MCF 10A (cell line): Measurements from ENCODE around the gene CORIN. TPM values are rescaled to one million over a fixed set of nuclear protein-coding genes. Genes with fewer than 3 reads are reported as not detected.
"Not testable (repeated sequence)": the region's sequence is repeated elsewhere in the genome, so short reads cannot be mapped to it uniquely, and the experiment has no call there.

Experiments used
- BruUV-seq: library from RNA; stranded (reverse); fragments of 400-500 nt; replicated peaks from 2 replicates; lab custom pipeline; 2021; lab: Mats Ljungman, UMichigan
- CTCF ChIA-PET: fragments of 300-600 bp; sonication (Branson Sonifier 250); formaldehyde crosslinking; extraction: SDS; loops from one replicate; lab custom pipeline; 2021; ENCODE audit warnings: antibody characterized with exemption, inconsistent platforms; lab: Yijun Ruan, JAX
- POLR2A ChIA-PET: fragments of 300-600, 350-650 bp; sonication (Branson Sonifier 250); formaldehyde crosslinking; extraction: SDS; loops from one replicate; lab custom pipeline; 2020; ENCODE audit warnings: antibody characterized with exemption, inconsistent platforms; lab: Yijun Ruan, JAX
- DNase-seq: peaks from one replicate; pipeline ENCODE4 v3.0.0-alpha.2; 2018; ENCODE audit not compliant: unreplicated experiment
- H3K27ac Mint-ChIP-seq: one replicate; pipeline ENCODE4 v1.8.0; 2022; ENCODE audit warnings: mild to moderate bottlenecking, low read depth, mixed read lengths; ENCODE audit not compliant: unreplicated experiment
- H3K27me3 Mint-ChIP-seq: one replicate; pipeline ENCODE4 v1.8.0; 2022; ENCODE audit warnings: mixed read lengths; ENCODE audit not compliant: insufficient read depth, unreplicated experiment
- H3K36me3 Mint-ChIP-seq: one replicate; pipeline ENCODE4 v1.8.0; 2022; ENCODE audit warnings: mild to moderate bottlenecking, moderate library complexity, mixed read lengths; ENCODE audit not compliant: insufficient read depth, unreplicated experiment
- H3K4me1 Mint-ChIP-seq: one replicate; pipeline ENCODE4 v1.8.0; 2022; ENCODE audit warnings: mixed read lengths; ENCODE audit not compliant: insufficient read depth, unreplicated experiment
- H3K4me3 Mint-ChIP-seq: one replicate; pipeline ENCODE4 v1.8.0; 2022; ENCODE audit warnings: mild to moderate bottlenecking, moderate library complexity, mixed read lengths; ENCODE audit not compliant: unreplicated experiment
- H3K9me3 Mint-ChIP-seq: one replicate; pipeline ENCODE4 v1.8.0; 2022; ENCODE audit warnings: mixed read lengths; ENCODE audit not compliant: unreplicated experiment
- CTCF ChIP-seq: fragments of 200-600 bp; IDR thresholded peaks from one replicate; pipeline ENCODE4 v1.8.0; 2022; ENCODE audit warnings: antibody characterized with exemption, mild to moderate bottlenecking; ENCODE audit not compliant: unreplicated experiment
- intact Hi-C: fragments of 100-400 bp; cut with micrococcal nuclease; formaldehyde crosslinking; loops from 2 replicates; pipeline ENCODE4 v1.14.1; 2022
- microRNA-seq: library from miRNA; unstranded; fragments of <30 nt; microRNA quantifications from one replicate; pipeline ENCODE4 v1.2.0, GENCODE V29; 2022
- total RNA-seq: library from RNA; stranded (reverse); gene quantifications from 2 replicates; pipeline ENCODE4 v1.2.3, GENCODE V29; 2022

The CORIN gene
- total RNA-seq, 1 experiment from 2014 or later = 1.0 TPM

- BruUV-seq = no TSS peak
- H3K27me3 Mint-ChIP-seq = no peaks in the 10 kb centered on the region
- intact Hi-C loops = no loop called here
- H3K4me1 Mint-ChIP-seq = no peaks in the 10 kb centered on the region
- no peak overlapping the region for H3K27ac Mint-ChIP-seq
- TF ChIP-seq CTCF = no peak
- no peak for DNase-seq
- H3K4me3 Mint-ChIP-seq = no peak overlapping the region
- H3K36me3 Mint-ChIP-seq = peaks cover 6% of the 10 kb centered on the region
- peaks cover 8% of the 10 kb centered on the region for H3K9me3 Mint-ChIP-seq
- CTCF ChIA-PET = interaction anchor here (0.8 to 1.3 kb wide), 2 partner anchors 14 to 622 kb away, joined by 3 read pairs; no protein-coding TSS in a partner anchor
- POLR2A ChIA-PET = interaction anchor here (0.7 kb wide), 1 partner anchor 9 kb away, joined by 4 read pairs; no protein-coding TSS in a partner anchor
Observed at GRCh38 chr4:47553329-47554125, 284.3 kb downstream of the CORIN start.

GRCh38 chr4:47551682-47552081 lies 286.2 kb downstream of the CORIN start:
- no peak for DNase-seq
- no peak for TF ChIP-seq CTCF

GRCh38 chr4:47550899-47551548 lies 286.8 kb downstream of the CORIN start:
- DNase-seq = no peak
- no peaks in the 10 kb centered on the region for H3K27me3 Mint-ChIP-seq
- intact Hi-C loops = no loop called here
- POLR2A ChIA-PET = no interaction called here
- no peak for TF ChIP-seq CTCF
- CTCF ChIA-PET = interaction anchor here (1.6 kb wide), 1 partner anchor 22 kb away, joined by 3 read pairs; no protein-coding TSS in a partner anchor
- no peak overlapping the region for H3K4me3 Mint-ChIP-seq
- peaks cover 8% of the 10 kb centered on the region for H3K9me3 Mint-ChIP-seq
- BruUV-seq = no TSS peak
- H3K27ac Mint-ChIP-seq = no peak overlapping the region
- no peaks in the 10 kb centered on the region for H3K36me3 Mint-ChIP-seq
- no peaks in the 10 kb centered on the region for H3K4me1 Mint-ChIP-seq

More at GRCh38 chr4:47551682-47552081, 286.2 kb downstream of the CORIN start:
- no peaks in the 10 kb centered on the region for H3K27me3 Mint-ChIP-seq
- ChIA-PET POLR2A (no interaction called here), CTCF (interaction anchor here (1.0 to 1.6 kb wide), 3 partner anchors 12 to 21 kb away, joined by 3 to 4 read pairs (median 4); no protein-coding TSS in a partner anchor)
- no peaks in the 10 kb centered on the region for H3K36me3 Mint-ChIP-seq
- BruUV-seq = no TSS peak
- H3K4me3 Mint-ChIP-seq = no peak overlapping the region
- no peaks in the 10 kb centered on the region for H3K4me1 Mint-ChIP-seq
- H3K27ac Mint-ChIP-seq = no peak overlapping the region
- peaks cover 8% of the 10 kb centered on the region for H3K9me3 Mint-ChIP-seq
- intact Hi-C loops = no loop called here

GRCh38 chr4:47550357-47550756 lies 287.5 kb downstream of the CORIN start:
- H3K4me3 Mint-ChIP-seq, CTCF ChIA-PET, POLR2A ChIA-PET, H3K36me3 Mint-ChIP-seq, H3K4me1 Mint-ChIP-seq, DNase-seq, BruUV-seq, H3K27me3 Mint-ChIP-seq, H3K27ac Mint-ChIP-seq, intact Hi-C loops: not testable (repeated sequence)
- H3K9me3 Mint-ChIP-seq = peaks cover 15% of the 10 kb centered on the region

Small RNAs within 50 kb of the gene (microRNA-seq; reads per million reads assigned to microRNA genes)
- not detected for gene MIR8053

Other genes with a start within 250 kb of the CORIN start
- 52.4 and 53.0 TPM in 2 replicates for gene NFXL1, start 76.5 kb upstream of the CORIN start, total RNA-seq
- not detected in 2 replicates for gene CNGA1, start 178.6 kb upstream of the CORIN start, total RNA-seq
- gene NIPAL1, start 178.7 kb upstream of the CORIN start, total RNA-seq = 6.8 and 10.0 TPM in 2 replicates